H9 (cell line): ENCODE data around the gene PTMA. TPM values are rescaled to one million over a fixed set of nuclear protein-coding genes. Genes with fewer than 3 reads are reported as not detected.

Experiments used
- DNase-seq: peaks from one replicate; pipeline ENCODE4 v3.0.0-alpha.2; 2017
- H2AFZ ChIP-seq: one replicate; pipeline ENCODE4 v1.6.1; 2013; ENCODE audit warnings: mild to moderate bottlenecking, low read length, control low read depth, moderate library complexity
- H2AK5ac ChIP-seq: 2 replicates; pipeline ENCODE4 v1.6.1; 2013; ENCODE audit warnings: low read length, control low read depth, mixed read lengths; ENCODE audit not compliant: insufficient read length
- H2BK120ac ChIP-seq: one replicate; pipeline ENCODE4 v1.6.1; 2013; ENCODE audit warnings: low read depth, mild to moderate bottlenecking, low read length, control low read depth, inconsistent platforms; ENCODE audit not compliant: poor library complexity, severe bottlenecking
- H2BK12ac ChIP-seq: 2 replicates; pipeline ENCODE4 v1.6.1; 2013; ENCODE audit warnings: low read length, control low read depth, mixed read lengths, low read depth; ENCODE audit not compliant: insufficient read length
- H2BK15ac ChIP-seq: 2 replicates; pipeline ENCODE4 v1.6.1; 2013; ENCODE audit warnings: low read depth, low read length, control low read depth
- H2BK20ac ChIP-seq: one replicate; pipeline ENCODE4 v1.6.1; 2013; ENCODE audit warnings: low read depth, mild to moderate bottlenecking, low read length, control low read depth, inconsistent platforms; ENCODE audit not compliant: poor library complexity, severe bottlenecking
- H2BK5ac ChIP-seq: 2 replicates; pipeline ENCODE4 v1.6.1; 2013; ENCODE audit warnings: low read length, control low read depth, mixed read lengths; ENCODE audit not compliant: insufficient read length
- H3K14ac ChIP-seq: 2 replicates; pipeline ENCODE4 v1.6.1; 2013; ENCODE audit warnings: low read length, control low read depth; ENCODE audit not compliant: insufficient read depth
- H3K18ac ChIP-seq: 2 replicates; pipeline ENCODE4 v1.6.1; 2013; ENCODE audit warnings: low read depth, mild to moderate bottlenecking, mixed read lengths, low read length, control low read depth; ENCODE audit not compliant: insufficient read length
- H3K23ac ChIP-seq: 2 replicates; pipeline ENCODE4 v1.6.1; 2013; ENCODE audit warnings: low read length, control low read depth, mixed read lengths, low read depth; ENCODE audit not compliant: insufficient read length
- H3K23me2 ChIP-seq: 2 replicates; pipeline ENCODE4 v1.6.1; 2013; ENCODE audit warnings: low read depth, mild to moderate bottlenecking, mixed read lengths, low read length, control low read depth; ENCODE audit not compliant: insufficient read length, poor library complexity, severe bottlenecking
- H3K27ac ChIP-seq: 2 replicates; pipeline ENCODE4 v1.5.1; 2013; ENCODE audit warnings: low read length, control low read depth, mixed read lengths, low read depth; ENCODE audit not compliant: insufficient read length
- H3K27me3 ChIP-seq: 2 replicates; pipeline ENCODE4 v1.6.1; 2013; ENCODE audit warnings: low read length, control low read depth, inconsistent platforms; ENCODE audit not compliant: insufficient read depth
- H3K4ac ChIP-seq: 2 replicates; pipeline ENCODE4 v1.6.1; 2013; ENCODE audit warnings: low read depth, mild to moderate bottlenecking, control low read depth, inconsistent platforms, low read length, moderate library complexity
- H3K4me1 ChIP-seq: 2 replicates; pipeline ENCODE4 v1.6.1; 2013; ENCODE audit warnings: low read length, control low read depth, inconsistent platforms; ENCODE audit not compliant: insufficient read depth
- H3K4me2 ChIP-seq: 2 replicates; pipeline ENCODE4 v1.6.1; 2013; ENCODE audit warnings: low read length, control low read depth, mixed read lengths; ENCODE audit not compliant: insufficient read length, insufficient read depth
- H3K56ac ChIP-seq: 2 replicates; pipeline ENCODE4 v1.6.1; 2013; ENCODE audit warnings: low read depth, mild to moderate bottlenecking, mixed read lengths, low read length, control low read depth; ENCODE audit not compliant: insufficient read length
- H3K79me1 ChIP-seq: 2 replicates; pipeline ENCODE4 v1.6.1; 2013; ENCODE audit warnings: low read depth, mild to moderate bottlenecking, moderate library complexity, low read length, control low read depth, inconsistent platforms; ENCODE audit not compliant: insufficient read depth, poor library complexity, severe bottlenecking
- H3K79me2 ChIP-seq: 2 replicates; pipeline ENCODE4 v1.6.1; 2013; ENCODE audit warnings: low read length, control low read depth, inconsistent platforms; ENCODE audit not compliant: insufficient read depth
- H3K9ac ChIP-seq: 2 replicates; pipeline ENCODE4 v1.6.1; 2013; ENCODE audit warnings: low read length, control low read depth, mixed read lengths; ENCODE audit not compliant: insufficient read length; ENCODE audit errors: extremely low read depth
- H3K9me3 ChIP-seq: one replicate; pipeline ENCODE4 v1.6.1; 2013; ENCODE audit warnings: low read depth, low read length, inconsistent platforms; ENCODE audit not compliant: control insufficient read depth
- H3T11ph ChIP-seq: one replicate; pipeline ENCODE4 v1.6.1; 2013; ENCODE audit warnings: mild to moderate bottlenecking, low read length, control low read depth, inconsistent platforms
- H4K20me1 ChIP-seq: one replicate; pipeline ENCODE4 v1.6.1; 2013; ENCODE audit not compliant: control insufficient read depth, insufficient read length, insufficient read depth
- H4K5ac ChIP-seq: 2 replicates; pipeline ENCODE4 v1.6.1; 2013; ENCODE audit warnings: low read depth, mild to moderate bottlenecking, mixed read lengths, low read length, control low read depth; ENCODE audit not compliant: insufficient read length
- H4K8ac ChIP-seq: replicated peaks from 2 replicates; pipeline ENCODE4 v1.6.1; 2013; ENCODE audit warnings: low read length, control low read depth, mixed read lengths, low read depth; ENCODE audit not compliant: insufficient read length
- H4K91ac ChIP-seq: 2 replicates; pipeline ENCODE4 v1.6.1; 2013; ENCODE audit warnings: low read depth, mild to moderate bottlenecking, moderate library complexity, mixed read lengths, low read length, control low read depth; ENCODE audit not compliant: insufficient read length
- H3K27ac Mint-ChIP-seq, 3 experiments: 2 replicates in 2 of 3; 3 replicates in 1 of 3; pipeline ENCODE4 v1.8.0; 2020 to 2021; ENCODE audit warnings: mixed read lengths in 3 of 3, mild to moderate bottlenecking in 1 of 3, moderate library complexity in 1 of 3
- H3K27me3 Mint-ChIP-seq: 2 replicates; pipeline ENCODE4 v1.8.0; 2021; ENCODE audit warnings: low read depth, mild to moderate bottlenecking, moderate library complexity, mixed read lengths
- H3K36me3 Mint-ChIP-seq, 3 experiments: 2 replicates in 2 of 3; 3 replicates in 1 of 3; pipeline ENCODE4 v1.8.0; 2020 to 2021; ENCODE audit warnings: low read depth in 3 of 3, mixed read lengths in 3 of 3; ENCODE audit not compliant: insufficient read depth in 1 of 3
- H3K4me1 Mint-ChIP-seq, 2 experiments: 2 replicates each; pipeline ENCODE4 v1.8.0; 2020; ENCODE audit warnings: mixed read lengths in 2 of 2
- H3K4me3 Mint-ChIP-seq, 2 experiments: 2 replicates in 1 of 2; 3 replicates in 1 of 2; pipeline ENCODE4 v1.8.0; 2020 to 2021; ENCODE audit warnings: mild to moderate bottlenecking in 2 of 2, mixed read lengths in 2 of 2, moderate library complexity in 1 of 2
- H3K9me3 Mint-ChIP-seq, 2 experiments: 2 replicates in 1 of 2; 3 replicates in 1 of 2; pipeline ENCODE4 v1.8.0; 2020; ENCODE audit warnings: mild to moderate bottlenecking in 2 of 2, mixed read lengths in 2 of 2, moderate library complexity in 1 of 2
- CTCF ChIP-seq: fragments of 200-600 bp; sonication (generic); conservative IDR thresholded peaks from 3 replicates; pipeline ENCODE4 v1.8.0; 2021; ENCODE audit warnings: antibody characterized with exemption, mild to moderate bottlenecking
- WGBS: extraction: QIAGEN DNeasy Blood & Tissue Kit; methylation state at CpG from one replicate; pipeline ENCODE4 v1.1.7; 2013; ENCODE audit warnings: missing lambda C conversion rate, low lambda C conversion rate, mixed read lengths; ENCODE audit not compliant: insufficient read length; ENCODE audit errors: extremely low coverage; 5-methylcytosine and 5-hydroxymethylcytosine counted together
- total RNA-seq: library from RNA; stranded (reverse); gene quantifications from 2 replicates; pipeline ENCODE4 v1.2.1, GENCODE V29; 2021

PTMA gene
- total RNA-seq, 1 experiment from 2014 or later: 1,963 TPM

GRCh38 chr2:231718799-231719198 is 10.5 kb downstream of the PTMA start:
- Histone ChIP-seq H3K23me2 (no peaks in the 10 kb centered on the region), H3K79me2 (no peaks in the 10 kb centered on the region), H3K23ac (no peak overlapping the region), H2BK5ac (no peak overlapping the region), H3K79me1 (no peaks in the 10 kb centered on the region), H2BK15ac (no peak overlapping the region), H3K18ac (no peak overlapping the region), H3K27ac (no peak overlapping the region), H2BK120ac (no peak overlapping the region), H3K27me3 (no peaks in the 10 kb centered on the region), H4K8ac (no peak overlapping the region), H3K4me2 (no peak overlapping the region), H3K4ac (no peak overlapping the region), H3T11ph (no peak overlapping the region), H3K9me3 (no peaks in the 10 kb centered on the region), H4K20me1 (no peaks in the 10 kb centered on the region), H4K5ac (no peak overlapping the region), H3K14ac (no peak overlapping the region), H4K91ac (no peak overlapping the region), H3K4me1 (no peaks in the 10 kb centered on the region), H2AFZ (no peak overlapping the region), H2BK20ac (no peak overlapping the region), H2BK12ac (no peak overlapping the region), H2AK5ac (no peak overlapping the region), H3K56ac (no peak overlapping the region), H3K9ac (no peak overlapping the region)
- Mint-ChIP-seq H3K4me3 (no peak overlapping the region), H3K27me3 (peaks cover 5% of the 10 kb centered on the region), H3K4me1 (peaks cover 30 to 32% of the 10 kb centered on the region in 2 experiments), H3K9me3 (no peaks in the 10 kb centered on the region), H3K27ac (no peak overlapping the region), H3K36me3 (peaks cover 1 to 11% (median 4%) of the 10 kb centered on the region in 3 experiments; a peak in 5 of 7 replicates)
- WGBS: no CpG with 5 or more reads among the region's 6 CpGs
- no peak for DNase-seq
- TF ChIP-seq CTCF: no peak
